Endothelial cell (in vitro differentiated cells): ENCODE data around the gene DUSP21. TPM values are rescaled to one million over a fixed set of nuclear protein-coding genes. Genes with fewer than 3 reads are reported as not detected.

Experiments used
- DNase-seq: peaks from one replicate; pipeline ENCODE4 v3.0.0; 2021; ENCODE audit warnings: low spot score
- H3K27ac Mint-ChIP-seq: one replicate; pipeline ENCODE4 v1.8.0; 2021; ENCODE audit warnings: mixed read lengths, inconsistent platforms; ENCODE audit not compliant: unreplicated experiment
- H3K27me3 Mint-ChIP-seq: one replicate; pipeline ENCODE4 v1.8.0; 2021; ENCODE audit warnings: mild to moderate bottlenecking, moderate library complexity, mixed read lengths, inconsistent platforms; ENCODE audit not compliant: unreplicated experiment
- H3K36me3 Mint-ChIP-seq: one replicate; pipeline ENCODE4 v1.8.0; 2021; ENCODE audit warnings: mild to moderate bottlenecking, low read depth, mixed read lengths, inconsistent platforms; ENCODE audit not compliant: unreplicated experiment
- H3K4me1 Mint-ChIP-seq: one replicate; pipeline ENCODE4 v1.8.0; 2021; ENCODE audit warnings: mild to moderate bottlenecking, mixed read lengths, inconsistent platforms; ENCODE audit not compliant: unreplicated experiment
- H3K4me3 Mint-ChIP-seq: one replicate; pipeline ENCODE4 v1.8.0; 2021; ENCODE audit warnings: mild to moderate bottlenecking, mixed read lengths, inconsistent platforms; ENCODE audit not compliant: unreplicated experiment
- H3K9me3 Mint-ChIP-seq: one replicate; pipeline ENCODE4 v1.8.0; 2021; ENCODE audit warnings: mixed read lengths, inconsistent platforms; ENCODE audit not compliant: unreplicated experiment
- CTCF ChIP-seq: fragments of 200-600 bp; sonication (generic); IDR thresholded peaks from one replicate; pipeline ENCODE4 v1.5.0; 2021; ENCODE audit warnings: antibody characterized with exemption; ENCODE audit not compliant: unreplicated experiment
- total RNA-seq: library from RNA; stranded (reverse); fragmentation: NEBNext Ultra II Directional; extraction: Animal tissue kit (Norgen Biotek cat#: 25700); gene quantifications from one replicate; pipeline ENCODE4 v1.2.1, GENCODE V29; 2021; ENCODE audit not compliant: unreplicated experiment

The DUSP21 gene
- total RNA-seq, 1 donor from 2014 or later, result not detected

GRCh38 chrX:44875185-44875489, 31.3 kb downstream of the DUSP21 start:
- Mint-ChIP-seq H3K27ac (peak overlapping the region; percentile 67), H3K27me3 (peaks cover 6% of the 10 kb centered on the region), H3K36me3 (no peaks in the 10 kb centered on the region), H3K9me3 (no peaks in the 10 kb centered on the region), H3K4me3 (peak overlapping the region; percentile 96), H3K4me1 (peaks cover 4% of the 10 kb centered on the region)
- TF ChIP-seq CTCF, result no peak
- DNase-seq, result no peak

- TF ChIP-seq CTCF, result no peak
- Mint-ChIP-seq H3K4me1 (peaks cover 3% of the 10 kb centered on the region), H3K27ac (no peak overlapping the region), H3K4me3 (peak overlapping the region; percentile 56), H3K27me3 (peaks cover 6% of the 10 kb centered on the region), H3K36me3 (no peaks in the 10 kb centered on the region), H3K9me3 (no peaks in the 10 kb centered on the region)
- no peak for DNase-seq
Measured at GRCh38 chrX:44876086-44876485, 32.3 kb downstream of the DUSP21 start.

- TF ChIP-seq CTCF, result no peak
- no peaks in the 10 kb centered on the region for H3K36me3 Mint-ChIP-seq
- no peaks in the 10 kb centered on the region for H3K9me3 Mint-ChIP-seq
- DNase-seq, result no peak
- H3K27ac Mint-ChIP-seq, result no peak overlapping the region
- H3K4me1 Mint-ChIP-seq, result no peaks in the 10 kb centered on the region
- H3K4me3 Mint-ChIP-seq, result no peak overlapping the region
- H3K27me3 Mint-ChIP-seq, result peaks cover 6% of the 10 kb centered on the region
Measured at GRCh38 chrX:44876767-44877166, 32.9 kb downstream of the DUSP21 start.

- no peaks in the 10 kb centered on the region for H3K4me1 Mint-ChIP-seq
- H3K27me3 Mint-ChIP-seq, result peaks cover 4% of the 10 kb centered on the region
- no peak for DNase-seq
- TF ChIP-seq CTCF, result no peak
- no peak overlapping the region for H3K27ac Mint-ChIP-seq
- H3K9me3 Mint-ChIP-seq, result no peaks in the 10 kb centered on the region
- H3K36me3 Mint-ChIP-seq, result no peaks in the 10 kb centered on the region
- H3K4me3 Mint-ChIP-seq, result no peak overlapping the region
Measured at GRCh38 chrX:44878780-44879179, 35.0 kb downstream of the DUSP21 start.

- no peaks in the 10 kb centered on the region for H3K9me3 Mint-ChIP-seq
- TF ChIP-seq CTCF, result no peak
- no peaks in the 10 kb centered on the region for H3K36me3 Mint-ChIP-seq
- H3K27ac Mint-ChIP-seq, result peak overlapping the region; percentile 36
- no peak for DNase-seq
- no peaks in the 10 kb centered on the region for H3K4me1 Mint-ChIP-seq
- H3K27me3 Mint-ChIP-seq, result peaks cover 1% of the 10 kb centered on the region
- no peak overlapping the region for H3K4me3 Mint-ChIP-seq
Measured at GRCh38 chrX:44881549-44881948, 37.7 kb downstream of the DUSP21 start.
